H1 (cell line): Measurements from ENCODE around the gene NCK2.

Experiments
- CHD2 ChIP-seq: IDR thresholded peaks from 2 replicates; pipeline ENCODE4 v1.6.1; 2012; ENCODE audit warnings: low read length, improper control_type of control experiment
- HDAC2 ChIP-seq, 2 experiments: fragments of 300-600 bp in 1 of 2; sonication (generic) in 1 of 2; IDR thresholded peaks; 2 replicates each; pipeline ENCODE4 v1.6.1; 2011 to 2012; ENCODE audit warnings: low read depth in 2 of 2, low read length in 2 of 2, mild to moderate bottlenecking in 2 of 2, moderate library complexity in 2 of 2, borderline replicate concordance in 1 of 2, inconsistent platforms in 1 of 2
- POLR2AphosphoS5 ChIP-seq: IDR thresholded peaks from 2 replicates; pipeline ENCODE4 v1.6.1; 2011; ENCODE audit warnings: low read depth, low read length
- RXRA ChIP-seq: IDR thresholded peaks from 2 replicates; pipeline ENCODE4 v1.6.1; 2011; ENCODE audit warnings: low read depth, mild to moderate bottlenecking, low read length, moderate library complexity; ENCODE audit not compliant: insufficient read depth
- ZNF274 ChIP-seq: IDR thresholded peaks from 2 replicates; pipeline ENCODE4 v1.7.0; 2012; ENCODE audit warnings: low read length, borderline replicate concordance; ENCODE audit errors: extremely low read depth

- TF ChIP-seq CHD2 (no peak), ZNF274 (no peak), RXRA (no peak), HDAC2 (IDR thresholded peaks at IDR 0.05; ENCODE audit: borderline replicate concordance in 1 of 2, low read depth in 2 of 2, low read length in 2 of 2) (no peak), POLR2AphosphoS5 (no peak)
These were observed 30.1 kb downstream of the NCK2 start for GRCh38 chr2:105774781-105775337.
